Measurements from ENCODE around the gene RNFT2. TPM values are rescaled to one million over a fixed set of nuclear protein-coding genes. Genes with fewer than 3 reads are reported as not detected.
"Not testable (repeated sequence)": the region's sequence is repeated elsewhere in the genome, so short reads cannot be mapped to it uniquely, and the experiment has no call there.

RNFT2 gene
- total RNA-seq, 1 donor from 2014 or later: 0.21 TPM

DNA sequence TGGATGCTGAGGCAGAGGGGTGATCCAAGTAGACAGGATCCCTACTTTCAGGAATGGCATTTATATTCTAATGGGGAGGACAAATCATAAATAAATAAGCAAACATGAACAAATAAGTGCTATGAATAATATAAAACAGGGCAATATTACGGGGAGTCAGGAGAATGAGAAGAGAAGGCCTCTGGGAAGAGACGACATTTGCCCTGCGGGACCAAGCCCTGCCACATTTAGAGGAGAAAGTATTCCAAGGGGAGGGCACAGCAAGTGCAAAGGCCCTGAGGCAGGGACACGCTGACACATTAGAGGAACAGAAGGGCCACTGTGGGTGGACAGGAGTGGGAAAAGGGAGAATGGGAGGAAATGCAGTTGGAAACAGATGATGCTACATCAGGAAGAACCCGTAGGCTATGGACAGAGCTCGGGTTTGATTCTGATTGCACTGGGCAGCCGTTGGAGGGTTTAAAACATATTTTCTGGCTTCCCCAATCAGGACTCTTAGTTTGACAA lies 1.3 kb downstream of the RNFT2 start:
- intact Hi-C loops (cut with DNase I): loop anchor here (10.0 kb wide), 2 partner anchors 145 to 445 kb away; partner anchors contain the start of gene HRK
- Histone ChIP-seq H3K4me3 (no peak overlapping the region), H3K27ac (no peak overlapping the region), H3K9me3 (no peaks in the 10 kb centered on the region), H3K4me1 (peaks cover 0 to 6% of the 10 kb centered on the region in 2 donors), H3K36me3 (peaks cover 0 to 1% of the 10 kb centered on the region in 2 donors), H3K27me3 (no peaks in the 10 kb centered on the region)
- no peak for DNase-seq (ENCODE audit: low spot score in 2 of 2)
- TF ChIP-seq, protein P1, sequence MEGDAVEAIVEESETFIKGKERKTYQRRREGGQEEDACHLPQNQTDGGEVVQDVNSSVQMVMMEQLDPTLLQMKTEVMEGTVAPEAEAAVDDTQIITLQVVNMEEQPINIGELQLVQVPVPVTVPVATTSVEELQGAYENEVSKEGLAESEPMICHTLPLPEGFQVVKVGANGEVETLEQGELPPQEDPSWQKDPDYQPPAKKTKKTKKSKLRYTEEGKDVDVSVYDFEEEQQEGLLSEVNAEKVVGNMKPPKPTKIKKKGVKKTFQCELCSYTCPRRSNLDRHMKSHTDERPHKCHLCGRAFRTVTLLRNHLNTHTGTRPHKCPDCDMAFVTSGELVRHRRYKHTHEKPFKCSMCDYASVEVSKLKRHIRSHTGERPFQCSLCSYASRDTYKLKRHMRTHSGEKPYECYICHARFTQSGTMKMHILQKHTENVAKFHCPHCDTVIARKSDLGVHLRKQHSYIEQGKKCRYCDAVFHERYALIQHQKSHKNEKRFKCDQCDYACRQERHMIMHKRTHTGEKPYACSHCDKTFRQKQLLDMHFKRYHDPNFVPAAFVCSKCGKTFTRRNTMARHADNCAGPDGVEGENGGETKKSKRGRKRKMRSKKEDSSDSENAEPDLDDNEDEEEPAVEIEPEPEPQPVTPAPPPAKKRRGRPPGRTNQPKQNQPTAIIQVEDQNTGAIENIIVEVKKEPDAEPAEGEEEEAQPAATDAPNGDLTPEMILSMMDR (IDR thresholded peaks at IDR 0.05): no peak

DNA sequence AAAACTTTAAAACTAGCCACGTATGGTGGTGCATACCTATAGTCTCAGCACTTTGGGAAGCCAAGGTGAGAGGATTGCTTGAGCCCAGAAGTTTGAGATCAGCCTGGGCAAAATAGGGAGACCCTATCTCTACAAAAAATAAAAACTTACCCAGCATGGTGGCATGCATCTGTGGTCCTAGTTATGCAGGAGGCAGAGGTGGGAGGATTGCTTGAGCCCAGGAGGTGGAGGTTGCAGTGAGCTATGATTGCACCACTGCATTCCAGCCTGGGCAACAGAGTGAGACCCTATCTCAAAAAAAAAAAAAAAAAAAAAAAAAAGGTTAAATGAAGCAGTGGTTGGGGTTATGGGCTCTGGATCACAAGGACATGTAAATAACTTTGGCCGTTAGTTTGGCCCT lies 4.7 kb downstream of the RNFT2 start:
- H3K27ac ChIP-seq; H3K27me3 ChIP-seq; H3K4me3 ChIP-seq; H3K9me3 ChIP-seq; H3K4me1 ChIP-seq; intact Hi-C loops (cut with DNase I); DNase-seq (ENCODE audit: low spot score in 2 of 2); H3K36me3 ChIP-seq: not testable (repeated sequence)

DNA sequence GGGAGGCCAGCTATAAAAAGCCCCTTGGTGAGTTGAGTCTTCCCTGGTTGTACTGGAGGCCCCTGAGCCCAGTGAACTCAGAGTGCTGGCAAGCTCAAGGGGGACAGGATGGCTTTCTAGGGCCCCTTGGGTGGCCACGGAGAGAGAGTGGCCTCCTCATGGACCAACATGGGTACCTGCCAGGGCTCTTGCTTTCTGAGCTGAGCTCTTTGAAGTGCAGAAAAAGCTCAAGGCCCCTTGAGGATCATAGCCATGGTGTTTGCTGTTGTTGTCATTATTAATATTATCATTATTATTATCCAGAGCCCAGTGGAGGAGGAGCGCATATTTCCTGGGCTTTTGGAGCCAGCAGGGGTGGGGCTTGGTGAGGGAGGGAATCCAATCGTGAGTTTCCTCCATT lies 6.7 kb downstream of the RNFT2 start:
- Histone ChIP-seq H3K27me3 (no peaks in the 10 kb centered on the region), H3K36me3 (no peaks in the 10 kb centered on the region), H3K27ac (no peak overlapping the region), H3K9me3 (no peaks in the 10 kb centered on the region), H3K4me3 (no peak overlapping the region), H3K4me1 (no peaks in the 10 kb centered on the region)
- TF ChIP-seq, protein P1 (IDR thresholded peaks at IDR 0.05): no peak
- no peak for DNase-seq (ENCODE audit: low spot score in 2 of 2)
- intact Hi-C loops (cut with DNase I): no loop called here

DNA sequence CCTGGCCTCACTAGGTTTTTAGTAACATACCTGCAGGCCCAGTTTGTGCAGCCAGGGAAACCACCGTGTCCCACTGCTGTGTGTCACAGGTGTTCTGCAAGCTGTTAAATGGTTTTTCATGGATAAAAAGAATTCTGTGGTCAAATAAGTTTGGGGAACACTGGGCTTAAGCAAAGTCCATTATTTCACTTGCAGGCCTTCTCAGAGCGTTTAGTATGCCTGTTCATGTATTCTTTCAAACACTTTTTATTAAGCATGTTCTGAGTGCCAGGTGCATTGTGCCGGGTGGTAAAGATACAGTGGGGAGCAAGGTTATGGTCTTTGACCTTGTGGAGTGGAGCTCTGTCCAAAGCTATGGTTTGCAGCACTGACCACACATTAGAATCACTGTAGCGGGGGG lies 7.4 kb downstream of the RNFT2 start:
- H3K36me3 ChIP-seq: no peaks in the 10 kb centered on the region
- no peak for DNase-seq (ENCODE audit: low spot score in 2 of 2)
- no peak overlapping the region for H3K27ac ChIP-seq
- TF ChIP-seq, protein P1 (IDR thresholded peaks at IDR 0.05): no peak
- no peaks in the 10 kb centered on the region for H3K4me1 ChIP-seq
- no peaks in the 10 kb centered on the region for H3K9me3 ChIP-seq
- H3K27me3 ChIP-seq: no peaks in the 10 kb centered on the region
- H3K4me3 ChIP-seq: no peak overlapping the region
- intact Hi-C loops (cut with DNase I): no loop called here

DNA sequence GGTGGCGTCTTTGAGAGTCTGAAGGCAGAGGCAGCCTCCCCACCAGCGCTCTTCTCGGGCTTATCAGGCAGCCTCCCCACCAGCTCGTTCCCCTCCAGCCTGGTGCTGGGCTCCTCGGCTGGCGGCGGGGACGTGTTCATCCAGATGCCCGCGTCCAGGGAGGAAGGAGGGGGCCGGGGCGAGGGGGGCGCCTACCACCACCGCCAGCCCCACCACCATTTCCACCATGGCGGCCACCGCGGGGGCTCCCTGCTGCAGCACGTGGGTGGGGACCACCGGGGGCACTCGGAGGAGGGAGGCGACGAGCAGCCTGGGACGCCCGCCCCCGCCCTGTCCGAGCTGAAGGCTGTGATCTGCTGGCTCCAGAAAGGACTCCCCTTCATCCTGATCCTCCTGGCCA lies 11.8 kb downstream of the RNFT2 start:
- no peak overlapping the region for H3K27ac ChIP-seq
- intact Hi-C loops (cut with DNase I): no loop called here
- no peak for DNase-seq (ENCODE audit: low spot score in 2 of 2)
- H3K9me3 ChIP-seq: no peaks in the 10 kb centered on the region
- TF ChIP-seq, protein P1 (IDR thresholded peaks at IDR 0.05): no peak
- H3K4me1 ChIP-seq: no peaks in the 10 kb centered on the region
- H3K4me3 ChIP-seq: no peak overlapping the region
- H3K27me3 ChIP-seq: no peaks in the 10 kb centered on the region
- H3K36me3 ChIP-seq: no peaks in the 10 kb centered on the region

DNA sequence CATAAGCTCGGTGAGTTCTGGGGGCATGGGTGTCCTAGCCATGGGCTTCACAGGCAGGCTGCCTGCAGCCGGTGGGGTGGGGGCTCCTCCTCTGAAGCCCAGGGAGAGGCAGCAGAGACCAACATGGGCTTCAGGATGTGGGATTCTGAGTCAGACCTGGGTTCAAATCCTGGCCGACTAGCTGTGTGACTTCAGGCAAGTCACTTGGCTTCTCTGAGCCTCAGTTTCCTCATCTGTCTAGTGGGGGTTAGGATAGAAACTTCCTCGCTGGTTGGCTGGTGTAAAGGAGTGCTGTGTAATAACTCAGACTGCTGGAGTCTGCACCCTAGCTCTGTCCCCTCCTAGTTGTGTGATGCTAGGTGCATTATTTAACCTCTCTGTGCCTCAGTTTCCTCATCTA lies 12.2 kb downstream of the RNFT2 start:
- DNase-seq (ENCODE audit: low spot score in 2 of 2): no peak
- Histone ChIP-seq H3K9me3 (no peaks in the 10 kb centered on the region), H3K36me3 (no peaks in the 10 kb centered on the region), H3K4me3 (no peak overlapping the region), H3K27me3 (no peaks in the 10 kb centered on the region), H3K4me1 (no peaks in the 10 kb centered on the region), H3K27ac (no peak overlapping the region)
- intact Hi-C loops (cut with DNase I): no loop called here
- TF ChIP-seq, protein P1 (IDR thresholded peaks at IDR 0.05): no peak

DNA sequence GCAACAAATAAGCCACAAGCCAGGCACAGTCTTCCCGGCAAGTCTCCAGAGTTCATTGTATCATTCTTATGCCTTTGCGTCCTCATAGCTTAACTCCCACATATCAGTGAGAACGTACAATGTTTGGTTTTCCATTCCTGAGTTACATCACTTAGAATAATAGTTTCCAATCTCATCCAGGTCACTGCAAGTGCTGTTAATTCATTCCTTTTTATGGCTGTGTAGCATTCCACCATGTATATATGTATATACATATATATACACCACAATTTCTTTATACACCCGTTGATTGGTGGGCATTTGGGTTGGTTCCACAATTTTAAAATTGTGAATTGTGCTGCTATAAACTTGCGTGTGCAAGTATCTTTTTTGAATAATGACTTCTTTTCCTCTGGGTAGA lies 16.0 kb downstream of the RNFT2 start:
- H3K36me3 ChIP-seq; DNase-seq (ENCODE audit: low spot score in 2 of 2); H3K9me3 ChIP-seq; H3K4me3 ChIP-seq; H3K27me3 ChIP-seq; H3K27ac ChIP-seq; H3K4me1 ChIP-seq; intact Hi-C loops (cut with DNase I): not testable (repeated sequence)

DNA sequence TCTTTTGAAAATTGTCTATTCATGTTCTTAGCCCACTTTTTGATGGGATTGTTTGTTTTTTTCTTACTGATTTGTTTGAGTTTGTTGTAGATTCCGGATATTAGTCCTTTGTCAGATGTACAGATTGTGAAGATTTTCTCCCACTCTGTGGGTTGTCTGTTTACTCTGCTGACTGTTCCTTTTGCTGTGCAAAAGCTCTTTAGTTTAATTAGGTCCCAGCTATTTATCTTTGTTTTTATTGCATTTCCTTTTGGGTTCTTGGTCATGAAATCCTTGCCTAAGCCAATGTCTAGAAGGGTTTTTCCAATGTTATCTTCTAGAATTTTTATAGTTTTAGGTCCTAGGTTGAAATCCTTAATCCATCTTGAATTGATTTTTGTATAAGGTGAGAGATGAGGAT lies 16.7 kb downstream of the RNFT2 start:
- intact Hi-C loops (cut with DNase I); DNase-seq (ENCODE audit: low spot score in 2 of 2); H3K9me3 ChIP-seq; H3K27ac ChIP-seq; H3K27me3 ChIP-seq; H3K4me1 ChIP-seq; H3K4me3 ChIP-seq; H3K36me3 ChIP-seq: not testable (repeated sequence)

Data from ascending aorta (tissue), 2 donors.